SJSA1 (cell line): ENCODE measurements around the gene AGRN. TPM values are rescaled to one million over a fixed set of nuclear protein-coding genes. Genes with fewer than 3 reads are reported as not detected.

Experiments used
- DNase-seq, 2 experiments: peaks; one replicate each; pipeline ENCODE4 v3.0.0-alpha.2; 2015 to 2020; ENCODE audit warnings: low spot score in 2 of 2, low read depth in 1 of 2
- H3K27ac ChIP-seq: fragments of 250-450 bp; sonication (Bioruptor Pico); 2 replicates; pipeline ENCODE4 v1.5.1; 2020; ENCODE audit warnings: mild to moderate bottlenecking, moderate library complexity
- H3K27me3 ChIP-seq: fragments of 250-450 bp; sonication (Bioruptor Pico); replicated peaks from 2 replicates; pipeline ENCODE4 v1.5.1; 2020; ENCODE audit warnings: mild to moderate bottlenecking, moderate library complexity
- H3K36me3 ChIP-seq: fragments of 250-450 bp; sonication (Bioruptor Pico); 2 replicates; pipeline ENCODE4 v1.5.1; 2020; ENCODE audit warnings: mild to moderate bottlenecking
- H3K4me1 ChIP-seq: fragments of 250-450 bp; sonication (Bioruptor Pico); replicated peaks from 2 replicates; pipeline ENCODE4 v1.6.1; 2021; ENCODE audit warnings: mild to moderate bottlenecking
- H3K4me3 ChIP-seq: fragments of 250-450 bp; sonication (Bioruptor Pico); 2 replicates; pipeline ENCODE4 v1.5.1; 2020; ENCODE audit warnings: mild to moderate bottlenecking
- H3K9me3 ChIP-seq: fragments of 250-450 bp; sonication (Bioruptor Pico); replicated peaks from 2 replicates; pipeline ENCODE4 v1.5.1; 2020; ENCODE audit warnings: mild to moderate bottlenecking
- total RNA-seq: library from RNA; depleted of rRNA; stranded (reverse); fragments of >200 nt; shearing (Covaris generic); gene quantifications from 2 replicates; pipeline ENCODE4 v1.2.3, GENCODE V29; 2014

The AGRN gene
- total RNA-seq, 1 experiment from 2014 or later = 53.8 TPM

DNA sequence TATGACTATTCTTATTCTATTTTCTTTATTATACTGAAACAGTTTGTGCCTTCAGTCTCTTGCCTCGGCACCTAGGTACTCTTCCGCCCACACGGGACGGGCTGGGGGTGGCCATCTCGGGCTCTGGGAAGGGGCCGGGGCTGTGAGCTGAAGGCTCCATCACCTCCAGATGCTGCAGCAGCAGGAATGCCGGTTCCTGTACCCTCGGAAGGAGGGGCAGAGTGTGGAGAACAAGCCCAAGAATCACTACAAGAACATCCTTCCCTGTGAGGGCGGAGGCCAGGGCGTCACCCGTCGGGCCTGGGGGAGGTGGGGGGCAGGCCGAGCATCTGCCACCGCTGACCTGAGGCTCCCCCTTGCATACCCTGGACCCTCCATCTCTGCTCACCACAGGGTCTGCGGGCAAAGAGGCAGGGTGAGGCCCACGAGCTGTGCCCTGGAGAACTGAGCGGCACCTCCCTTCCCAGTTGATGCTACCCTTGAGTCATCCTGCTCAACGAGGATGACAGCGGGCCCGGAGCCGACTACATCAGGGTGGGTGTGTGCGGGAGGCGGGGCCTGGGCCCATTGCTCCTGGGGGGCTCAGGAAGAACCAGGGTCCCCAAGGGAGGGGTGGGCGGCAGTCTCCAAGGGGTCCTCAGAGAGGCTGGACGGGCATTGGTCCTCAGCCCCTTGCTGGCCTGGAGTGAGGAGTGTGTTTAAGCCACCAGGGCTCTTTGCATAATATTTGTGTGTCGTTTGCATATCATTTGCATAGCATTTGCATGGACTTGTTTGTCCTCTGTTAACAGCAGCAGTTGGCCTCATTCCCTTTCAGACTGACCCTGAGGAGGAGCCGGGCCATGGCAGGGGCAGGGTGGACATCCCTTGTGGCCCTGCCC is 46.7 kb downstream of the AGRN start:
- H3K4me3 ChIP-seq = no peak overlapping the region
- no peak for DNase-seq
- no peak overlapping the region for H3K27ac ChIP-seq
- no peaks in the 10 kb centered on the region for H3K36me3 ChIP-seq
- peaks cover 27% of the 10 kb centered on the region for H3K4me1 ChIP-seq
- no peaks in the 10 kb centered on the region; the same call in 1 of the 2 replicates for H3K9me3 ChIP-seq
- H3K27me3 ChIP-seq = peaks cover 38% of the 10 kb centered on the region

DNA sequence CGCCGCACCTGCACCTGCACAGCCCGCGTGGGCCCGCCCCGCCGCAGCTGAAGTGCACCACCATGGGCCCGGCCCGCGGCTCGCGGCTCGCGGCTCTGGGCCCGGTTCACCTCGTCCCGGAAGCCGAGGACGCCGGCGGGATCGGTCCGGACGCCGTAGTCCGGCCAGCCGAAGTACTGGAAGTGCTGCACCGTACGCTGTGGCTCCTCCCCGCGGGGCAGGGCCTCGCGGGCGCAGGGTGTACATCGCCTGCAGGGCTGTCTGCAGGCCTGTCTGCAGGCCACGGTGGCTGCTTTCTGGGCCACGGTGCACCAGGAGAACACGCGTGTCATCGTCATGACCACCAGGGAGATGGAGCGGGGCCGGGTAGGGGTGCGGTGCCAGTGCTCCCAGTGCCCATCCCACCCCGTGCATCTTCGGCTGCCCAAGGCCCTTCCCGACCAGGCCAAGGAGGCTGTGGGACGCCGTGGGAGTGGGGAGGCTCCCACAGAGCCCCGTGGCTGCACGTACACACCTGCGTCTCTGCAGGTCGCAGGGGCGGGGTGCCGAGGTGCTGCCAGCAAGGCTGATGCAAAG is 47.5 kb downstream of the AGRN start:
- Histone ChIP-seq H3K27ac (no peak overlapping the region), H3K9me3 (no peaks in the 10 kb centered on the region; the same call in 1 of the 2 replicates), H3K4me1 (peaks cover 27% of the 10 kb centered on the region), H3K36me3 (no peaks in the 10 kb centered on the region), H3K27me3 (peaks cover 45% of the 10 kb centered on the region), H3K4me3 (no peak overlapping the region)
- DNase-seq = no peak

- H3K4me3 ChIP-seq = no peak overlapping the region
- peaks cover 26% of the 10 kb centered on the region for H3K4me1 ChIP-seq
Observed at GRCh38 chr1:1067860-1068516, 48.1 kb downstream of the AGRN start.

GRCh38 chr1:1068517-1069055 is 48.7 kb downstream of the AGRN start:
- DNase-seq = no peak
- no peaks in the 10 kb centered on the region for H3K36me3 ChIP-seq
- H3K27me3 ChIP-seq = peaks cover 51% of the 10 kb centered on the region
- H3K4me3 ChIP-seq = no peak overlapping the region
- no peak overlapping the region for H3K27ac ChIP-seq
- peaks cover 20% of the 10 kb centered on the region for H3K4me1 ChIP-seq
- H3K9me3 ChIP-seq = no peaks in the 10 kb centered on the region

More at GRCh38 chr1:1067860-1068516, 48.1 kb downstream of the AGRN start:
- Histone ChIP-seq H3K9me3 (no peaks in the 10 kb centered on the region; the same call in 1 of the 2 replicates), H3K27me3 (peaks cover 50% of the 10 kb centered on the region), H3K36me3 (no peaks in the 10 kb centered on the region), H3K27ac (no peak overlapping the region)
- DNase-seq = no peak

DNA sequence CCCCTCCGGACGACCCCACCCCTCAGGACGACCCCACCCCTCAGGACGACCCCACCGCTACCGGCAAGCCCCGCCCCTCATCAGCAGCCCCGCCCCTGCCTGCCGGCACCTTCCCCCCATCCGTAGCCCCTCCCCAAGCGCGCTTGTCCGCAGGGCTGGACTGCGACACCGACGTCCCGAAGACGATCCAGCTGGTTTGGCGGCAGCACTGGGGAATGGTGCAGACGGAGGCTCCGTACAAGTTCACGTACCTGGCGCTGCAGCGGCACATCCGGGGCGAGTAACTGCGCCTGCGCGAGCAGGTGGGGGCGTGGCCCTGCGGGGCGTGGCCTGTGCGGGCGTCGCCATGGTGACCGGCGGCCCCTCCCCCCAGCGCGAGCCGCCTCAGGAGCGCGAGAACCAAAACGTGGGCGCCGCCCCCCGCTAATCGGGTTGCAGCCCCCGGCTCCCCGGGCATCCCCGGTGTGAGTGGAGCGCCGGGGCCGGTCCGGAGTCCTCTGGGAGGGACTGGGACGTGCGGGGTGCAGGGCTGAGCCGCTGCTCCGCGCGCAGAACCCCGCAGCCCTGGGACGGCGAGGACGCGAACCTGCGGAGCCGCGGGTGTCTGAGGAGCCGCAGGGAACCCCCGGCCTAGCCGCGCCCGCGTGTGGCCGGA is 49.3 kb downstream of the AGRN start:
- Histone ChIP-seq H3K27me3 (peaks cover 54% of the 10 kb centered on the region), H3K27ac (no peak overlapping the region), H3K9me3 (no peaks in the 10 kb centered on the region), H3K4me3 (peak overlapping the region; percentile 34), H3K36me3 (no peaks in the 10 kb centered on the region), H3K4me1 (peaks cover 14% of the 10 kb centered on the region)
- DNase-seq = peak; percentile 48 to 69

GRCh38 chr1:1069711-1070676 is 50.1 kb downstream of the AGRN start:
- no peak for DNase-seq
- H3K27ac ChIP-seq = no peak overlapping the region
- H3K4me3 ChIP-seq = no peak overlapping the region
- no peaks in the 10 kb centered on the region for H3K9me3 ChIP-seq
- peaks cover 11% of the 10 kb centered on the region for H3K4me1 ChIP-seq
- H3K27me3 ChIP-seq = peaks cover 61% of the 10 kb centered on the region
- H3K36me3 ChIP-seq = no peaks in the 10 kb centered on the region

- peaks cover 63% of the 10 kb centered on the region for H3K27me3 ChIP-seq
- no peaks in the 10 kb centered on the region for H3K36me3 ChIP-seq
- no peak overlapping the region for H3K27ac ChIP-seq
- H3K4me3 ChIP-seq = no peak overlapping the region
- H3K4me1 ChIP-seq = peaks cover 11% of the 10 kb centered on the region
- DNase-seq = no peak
- H3K9me3 ChIP-seq = no peaks in the 10 kb centered on the region
Observed at GRCh38 chr1:1071486-1072298, 51.8 kb downstream of the AGRN start.

GRCh38 chr1:1072299-1072848 is 52.5 kb downstream of the AGRN start:
- DNase-seq = no peak
- H3K4me1 ChIP-seq = peaks cover 11% of the 10 kb centered on the region
- no peaks in the 10 kb centered on the region for H3K36me3 ChIP-seq
- peaks cover 60% of the 10 kb centered on the region for H3K27me3 ChIP-seq
- H3K4me3 ChIP-seq = no peak overlapping the region
- H3K27ac ChIP-seq = no peak overlapping the region
- H3K9me3 ChIP-seq = no peaks in the 10 kb centered on the region

- Histone ChIP-seq H3K4me3 (no peak overlapping the region), H3K36me3 (no peaks in the 10 kb centered on the region), H3K4me1 (peaks cover 11% of the 10 kb centered on the region), H3K9me3 (no peaks in the 10 kb centered on the region), H3K27me3 (peaks cover 54% of the 10 kb centered on the region), H3K27ac (no peak overlapping the region)
- no peak for DNase-seq
Observed at GRCh38 chr1:1072849-1073742, 53.2 kb downstream of the AGRN start.

GRCh38 chr1:1073743-1074587 is 54.0 kb downstream of the AGRN start, which contains the start of gene RNF223:
RNF223 (minus strand) TSS chr1:1074306; CDS start chr1:1072566, 1,740 bp downstream.
- no peak within 1 kb of the TSS for H3K4me3 ChIP-seq
- H3K27ac ChIP-seq = no peak within 1 kb of the TSS
- DNase-seq = no peak
- no peaks in the 10 kb centered on the region for H3K9me3 ChIP-seq
- H3K4me1 ChIP-seq = peaks cover 6% of the 10 kb centered on the region
- peaks cover 48% of the 10 kb centered on the region for H3K27me3 ChIP-seq
- no peaks in the 10 kb centered on the region for H3K36me3 ChIP-seq
